IMR-90 (cell line): Measurements from ENCODE around the gene CRNN. TPM values are rescaled to one million over a fixed set of nuclear protein-coding genes. Genes with fewer than 3 reads are reported as not detected.

Source experiments
- ATAC-seq: fragments of 200-7000 bp; cut with Tn5 transposase; 2 replicates; pipeline ENCODE4 v1.9.1; 2020; ENCODE audit warnings: low read depth, mild to moderate bottlenecking, moderate library complexity
- BruUV-seq: library from RNA; stranded (reverse); fragments of 400-500 nt; replicated peaks from 2 replicates; lab custom pipeline; 2021; lab: Mats Ljungman, UMichigan
- CTCF ChIA-PET: fragments of 300-600 bp; formaldehyde crosslinking; extraction: SDS; loops from one replicate; lab custom pipeline; 2021; ENCODE audit warnings: antibody characterized with exemption; lab: Yijun Ruan, JAX
- POLR2A ChIA-PET: fragments of 300-600 bp; sonication (Branson Sonifier 250); formaldehyde crosslinking; loops from one replicate; lab custom pipeline; 2022; ENCODE audit warnings: antibody characterized with exemption; ENCODE audit not compliant: unreplicated experiment; lab: Charles Lee
- DNase-seq: peaks from one replicate; pipeline ENCODE4 v3.0.0; 2013
- H2AFZ ChIP-seq: replicated peaks from 2 replicates; pipeline ENCODE3; 2013; ENCODE audit warnings: low read length, mild to moderate bottlenecking; ENCODE audit not compliant: poor library complexity
- H2AK5ac ChIP-seq: 2 replicates; pipeline ENCODE4 v1.6.1; 2013; ENCODE audit warnings: low read depth, low read length, inconsistent platforms
- H2AK9ac ChIP-seq: replicated peaks from 2 replicates; pipeline ENCODE3; 2013; ENCODE audit warnings: mild to moderate bottlenecking, low read depth, low read length, moderate library complexity; ENCODE audit not compliant: poor library complexity
- H2BK120ac ChIP-seq: 2 replicates; pipeline ENCODE4 v1.6.1; 2013; ENCODE audit warnings: low read depth, low read length, inconsistent platforms
- H2BK15ac ChIP-seq: 3 replicates; pipeline ENCODE4 v1.6.1; 2013; ENCODE audit warnings: low read depth, low read length, inconsistent platforms
- H2BK20ac ChIP-seq: 2 replicates; pipeline ENCODE4 v1.6.1; 2013; ENCODE audit warnings: low read depth, mild to moderate bottlenecking, inconsistent platforms, low read length, moderate library complexity
- H2BK5ac ChIP-seq: 2 replicates; pipeline ENCODE4 v1.6.1; 2013; ENCODE audit warnings: mild to moderate bottlenecking, low read depth, low read length, inconsistent platforms; ENCODE audit not compliant: poor library complexity, severe bottlenecking
- H3K14ac ChIP-seq: replicated peaks from 2 replicates; pipeline ENCODE4 v1.6.1; 2013; ENCODE audit warnings: low read depth, low read length, inconsistent platforms
- H3K18ac ChIP-seq: 2 replicates; pipeline ENCODE4 v1.6.1; 2013; ENCODE audit warnings: low read depth, low read length, control low read depth
- H3K23ac ChIP-seq: 2 replicates; pipeline ENCODE4 v1.6.1; 2013; ENCODE audit warnings: low read depth, low read length, inconsistent platforms
- H3K27ac ChIP-seq: 2 replicates; pipeline ENCODE4 v1.5.1; 2013; ENCODE audit warnings: mild to moderate bottlenecking, control low read depth, low read length; ENCODE audit not compliant: insufficient read depth
- H3K27me3 ChIP-seq: 2 replicates; pipeline ENCODE4 v1.6.1; 2013; ENCODE audit warnings: low read length; ENCODE audit not compliant: control insufficient read depth, insufficient read depth
- H3K36me3 ChIP-seq: 2 replicates; pipeline ENCODE4 v1.6.1; 2013; ENCODE audit warnings: low read length, mixed read lengths; ENCODE audit not compliant: control insufficient read depth, insufficient read depth
- H3K4ac ChIP-seq: 2 replicates; pipeline ENCODE4 v1.6.1; 2013; ENCODE audit warnings: low read depth, low read length, inconsistent platforms
- H3K4me1 ChIP-seq: 2 replicates; pipeline ENCODE4 v1.6.1; 2013; ENCODE audit warnings: low read length, mixed read lengths; ENCODE audit not compliant: control insufficient read depth, insufficient read depth
- H3K4me2 ChIP-seq: 2 replicates; pipeline ENCODE4 v1.6.1; 2013; ENCODE audit warnings: low read depth, mild to moderate bottlenecking, control low read depth, low read length, moderate library complexity
- H3K4me3 ChIP-seq: 2 replicates; pipeline ENCODE4 v1.5.1; 2013; ENCODE audit warnings: low read depth, mild to moderate bottlenecking, control low read depth, low read length, moderate library complexity; ENCODE audit not compliant: insufficient read depth
- H3K56ac ChIP-seq: 2 replicates; pipeline ENCODE4 v1.6.1; 2013; ENCODE audit warnings: low read length, inconsistent platforms; ENCODE audit not compliant: insufficient read depth; ENCODE audit errors: extremely low read depth
- H3K79me1 ChIP-seq, 2 experiments: 2 replicates each; pipeline ENCODE4 v1.6.1; 2013; ENCODE audit warnings: low read length in 2 of 2, inconsistent platforms in 1 of 2, low read depth in 1 of 2
- H3K9ac ChIP-seq: 2 replicates; pipeline ENCODE4 v1.6.1; 2013; ENCODE audit warnings: low read depth, low read length, control low read depth
- H3K9me1 ChIP-seq: 2 replicates; pipeline ENCODE4 v1.6.1; 2013; ENCODE audit warnings: low read length, inconsistent platforms; ENCODE audit not compliant: insufficient read depth
- H3K9me3 ChIP-seq: 2 replicates; pipeline ENCODE4 v1.6.1; 2013; ENCODE audit warnings: low read length; ENCODE audit not compliant: control insufficient read depth, insufficient read depth
- H4K20me1 ChIP-seq: 2 replicates; pipeline ENCODE4 v1.6.1; 2013; ENCODE audit warnings: low read length, inconsistent platforms; ENCODE audit not compliant: insufficient read depth
- H4K5ac ChIP-seq: 2 replicates; pipeline ENCODE4 v1.6.1; 2013; ENCODE audit warnings: mild to moderate bottlenecking, low read depth, low read length, control low read depth
- H4K8ac ChIP-seq, 2 experiments: 2 replicates each; pipeline ENCODE4 v1.6.1; 2013; ENCODE audit warnings: low read depth in 2 of 2, low read length in 2 of 2, control low read depth in 1 of 2, inconsistent platforms in 1 of 2
- H4K91ac ChIP-seq: 2 replicates; pipeline ENCODE4 v1.6.1; 2013; ENCODE audit warnings: low read depth, low read length, inconsistent platforms; ENCODE audit not compliant: insufficient read depth
- BHLHE40 ChIP-seq: fragments of 150-350 bp; IDR thresholded peaks from 2 replicates; pipeline ENCODE4 v1.6.1; 2016; ENCODE audit warnings: mild to moderate bottlenecking, low read depth, low read length
- CEBPB ChIP-seq: IDR thresholded peaks from 2 replicates; pipeline ENCODE4 v1.6.1; 2012; ENCODE audit warnings: low read depth, low read length, improper control_type of control experiment
- CHD1 ChIP-seq: IDR thresholded peaks from 2 replicates; pipeline ENCODE4 v1.6.1; 2012; ENCODE audit warnings: low read depth, low read length, improper control_type of control experiment
- FOS ChIP-seq: fragments of 150-350 bp; IDR thresholded peaks from 2 replicates; pipeline ENCODE4 v1.6.1; 2016; ENCODE audit warnings: low read depth, low read length
- MAZ ChIP-seq: IDR thresholded peaks from 2 replicates; pipeline ENCODE4 v1.6.1; 2012; ENCODE audit warnings: low read depth, mild to moderate bottlenecking, low read length, improper control_type of control experiment, moderate library complexity, borderline replicate concordance
- MXI1 ChIP-seq: IDR thresholded peaks from 2 replicates; pipeline ENCODE4 v1.6.1; 2012; ENCODE audit warnings: low read depth, mild to moderate bottlenecking, low read length, moderate library complexity, borderline replicate concordance
- POLR2A ChIP-seq: IDR thresholded peaks from 2 replicates; pipeline ENCODE4 v1.6.1; 2012; ENCODE audit warnings: mild to moderate bottlenecking, low read depth, low read length
- RAD21 ChIP-seq: IDR thresholded peaks from 2 replicates; pipeline ENCODE4 v1.6.1; 2012; ENCODE audit warnings: low read length, improper control_type of control experiment
- RCOR1 ChIP-seq: IDR thresholded peaks from 2 replicates; pipeline ENCODE4 v1.6.1; 2012; ENCODE audit warnings: mild to moderate bottlenecking, low read length, improper control_type of control experiment; ENCODE audit not compliant: insufficient replicate concordance
- RFX5 ChIP-seq: IDR thresholded peaks from 2 replicates; pipeline ENCODE4 v1.8.0; 2012; ENCODE audit warnings: low read depth, mild to moderate bottlenecking, low read length, moderate library complexity
- WGBS, 2 experiments: methylation state at CpG; one replicate each; pipeline versions ENCODE4 v1.1.5 to v1.1.7; 2013; ENCODE audit warnings: missing lambda C conversion rate in 2 of 2; ENCODE audit not compliant: insufficient read length in 1 of 2; ENCODE audit errors: extremely low coverage in 2 of 2; 5-methylcytosine and 5-hydroxymethylcytosine counted together
- dilution Hi-C: fragments of 300-500 bp; cut with HindIII; formaldehyde crosslinking; loops from one replicate; pipeline ENCODE4 v1.14.3; 2018; ENCODE audit warnings: low sequenced_read_pairs; ENCODE audit not compliant: unreplicated experiment
- in situ Hi-C: fragments of 300-500 bp; cut with MboI; formaldehyde crosslinking; loops from 3 replicates; pipeline ENCODE4 v1.14.3; 2019; ENCODE audit warnings: low sequenced_read_pairs, inconsistent platforms, mixed read lengths
- intact Hi-C: fragments of 100-400 bp; cut with micrococcal nuclease; formaldehyde crosslinking; loops from 2 replicates; pipeline ENCODE4 v1.10.0; 2022
- polyA plus RNA-seq, 3 experiments: library from polyadenylated mRNA; depleted of rRNA; stranded (reverse); fragments of >200 nt; gene quantifications; 2 replicates each; pipeline ENCODE4 v1.2.3, GENCODE V29; 2012; ENCODE audit warnings: low replicate concordance in 1 of 3
- total RNA-seq: library from RNA; depleted of rRNA; stranded (reverse); fragments of >200 nt; gene quantifications from 2 replicates; pipeline ENCODE4 v1.2.3, GENCODE V29; 2012
- TF ChIP-seq, protein P1 (sequence below): fragments of 150-350 bp; IDR thresholded peaks from 2 replicates; pipeline ENCODE4 v1.6.1; 2016; ENCODE audit warnings: low read depth, mild to moderate bottlenecking, low read length, moderate library complexity, borderline replicate concordance
- TF ChIP-seq, protein P2 (sequence below): conservative IDR thresholded peaks from 2 replicates; pipeline ENCODE4 v1.5.1; 2012; ENCODE audit warnings: mild to moderate bottlenecking, low read depth, low read length, improper control_type of control experiment
- TF ChIP-seq, protein P3 (sequence below): fragments of 150-350 bp; IDR thresholded peaks from 2 replicates; pipeline ENCODE4 v1.6.1; 2017; ENCODE audit warnings: mild to moderate bottlenecking, antibody characterized with exemption, low read length, low read depth

Gene CRNN
- total and polyA plus RNA-seq, 2 of the 4 experiments (the other 2 are of a cell fraction): not detected

DNA sequence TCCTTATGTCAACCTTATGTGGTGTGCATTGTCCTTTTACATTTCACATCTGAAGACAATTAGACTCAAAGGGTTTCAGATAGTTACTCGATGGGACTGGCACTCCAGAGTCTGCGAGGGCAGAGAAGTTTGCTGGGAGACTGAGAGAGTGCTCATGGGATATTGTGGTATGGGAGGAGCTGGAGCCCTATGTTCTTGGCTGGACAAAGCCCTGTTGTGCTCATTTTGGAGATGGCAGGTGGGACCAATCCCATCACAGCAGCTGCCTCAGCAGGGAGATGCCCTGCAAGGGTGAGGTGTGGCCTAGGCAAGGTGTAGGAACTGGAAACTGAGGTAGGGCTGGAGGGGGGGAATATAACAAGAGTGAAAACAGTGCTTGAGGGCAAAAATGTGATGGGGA is 43.5 kb upstream of the CRNN start:
- ChIA-PET CTCF (interaction anchor here (0.7 to 1.8 kb wide), 6 partner anchors 10 to 115 kb away, joined by 3 to 10 read pairs (median 5); no protein-coding TSS in a partner anchor), POLR2A (no interaction called here)
- no TSS peak for BruUV-seq

More for the DNA sequence above, 43.5 kb upstream of the CRNN start:
- no peak for TF ChIP-seq CHD1
- TF ChIP-seq RCOR1: no peak
- TF ChIP-seq, protein P1, sequence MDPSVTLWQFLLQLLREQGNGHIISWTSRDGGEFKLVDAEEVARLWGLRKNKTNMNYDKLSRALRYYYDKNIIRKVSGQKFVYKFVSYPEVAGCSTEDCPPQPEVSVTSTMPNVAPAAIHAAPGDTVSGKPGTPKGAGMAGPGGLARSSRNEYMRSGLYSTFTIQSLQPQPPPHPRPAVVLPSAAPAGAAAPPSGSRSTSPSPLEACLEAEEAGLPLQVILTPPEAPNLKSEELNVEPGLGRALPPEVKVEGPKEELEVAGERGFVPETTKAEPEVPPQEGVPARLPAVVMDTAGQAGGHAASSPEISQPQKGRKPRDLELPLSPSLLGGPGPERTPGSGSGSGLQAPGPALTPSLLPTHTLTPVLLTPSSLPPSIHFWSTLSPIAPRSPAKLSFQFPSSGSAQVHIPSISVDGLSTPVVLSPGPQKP: no peak
- TF ChIP-seq, protein P2, sequence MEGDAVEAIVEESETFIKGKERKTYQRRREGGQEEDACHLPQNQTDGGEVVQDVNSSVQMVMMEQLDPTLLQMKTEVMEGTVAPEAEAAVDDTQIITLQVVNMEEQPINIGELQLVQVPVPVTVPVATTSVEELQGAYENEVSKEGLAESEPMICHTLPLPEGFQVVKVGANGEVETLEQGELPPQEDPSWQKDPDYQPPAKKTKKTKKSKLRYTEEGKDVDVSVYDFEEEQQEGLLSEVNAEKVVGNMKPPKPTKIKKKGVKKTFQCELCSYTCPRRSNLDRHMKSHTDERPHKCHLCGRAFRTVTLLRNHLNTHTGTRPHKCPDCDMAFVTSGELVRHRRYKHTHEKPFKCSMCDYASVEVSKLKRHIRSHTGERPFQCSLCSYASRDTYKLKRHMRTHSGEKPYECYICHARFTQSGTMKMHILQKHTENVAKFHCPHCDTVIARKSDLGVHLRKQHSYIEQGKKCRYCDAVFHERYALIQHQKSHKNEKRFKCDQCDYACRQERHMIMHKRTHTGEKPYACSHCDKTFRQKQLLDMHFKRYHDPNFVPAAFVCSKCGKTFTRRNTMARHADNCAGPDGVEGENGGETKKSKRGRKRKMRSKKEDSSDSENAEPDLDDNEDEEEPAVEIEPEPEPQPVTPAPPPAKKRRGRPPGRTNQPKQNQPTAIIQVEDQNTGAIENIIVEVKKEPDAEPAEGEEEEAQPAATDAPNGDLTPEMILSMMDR: no peak
- no peak for TF ChIP-seq MAZ
- TF ChIP-seq, protein P3, sequence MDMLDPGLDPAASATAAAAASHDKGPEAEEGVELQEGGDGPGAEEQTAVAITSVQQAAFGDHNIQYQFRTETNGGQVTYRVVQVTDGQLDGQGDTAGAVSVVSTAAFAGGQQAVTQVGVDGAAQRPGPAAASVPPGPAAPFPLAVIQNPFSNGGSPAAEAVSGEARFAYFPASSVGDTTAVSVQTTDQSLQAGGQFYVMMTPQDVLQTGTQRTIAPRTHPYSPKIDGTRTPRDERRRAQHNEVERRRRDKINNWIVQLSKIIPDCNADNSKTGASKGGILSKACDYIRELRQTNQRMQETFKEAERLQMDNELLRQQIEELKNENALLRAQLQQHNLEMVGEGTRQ: no peak
- no peak for TF ChIP-seq RFX5
- no peak for TF ChIP-seq BHLHE40
- no peak for TF ChIP-seq MXI1
- no peak for TF ChIP-seq CEBPB
- TF ChIP-seq RAD21: no peak
- TF ChIP-seq POLR2A: no peak
- no peak for TF ChIP-seq FOS
- no peak overlapping the region for H3K18ac ChIP-seq
- no peaks in the 10 kb centered on the region for H3K9me3 ChIP-seq
- no peak overlapping the region for H3K4ac ChIP-seq
- H3K4me1 ChIP-seq: no peaks in the 10 kb centered on the region
- H3K14ac ChIP-seq: no peak overlapping the region
- H4K8ac ChIP-seq: no peak overlapping the region
- no peak overlapping the region for H2BK15ac ChIP-seq
- no peaks in the 10 kb centered on the region for H3K79me1 ChIP-seq
- no peaks in the 10 kb centered on the region for H3K36me3 ChIP-seq
- peak overlapping the region; percentile 55 for H2AK9ac ChIP-seq
- H3K9ac ChIP-seq: no peak overlapping the region
- no peak for DNase-seq
- H3K27me3 ChIP-seq: no peaks in the 10 kb centered on the region
- no peaks in the 10 kb centered on the region for H4K20me1 ChIP-seq
- in situ Hi-C loops (no loop called here), intact Hi-C loops (loop anchor here (5.0 kb wide), 1 partner anchor 110 kb away; no protein-coding TSS in a partner anchor), dilution Hi-C loops (no loop called here)
- H3K27ac ChIP-seq: no peak overlapping the region
- no peak for ATAC-seq
- no peak overlapping the region for H3K23ac ChIP-seq
- H2BK5ac ChIP-seq: no peak overlapping the region
- H4K5ac ChIP-seq: no peak overlapping the region
- no peak overlapping the region for H3K56ac ChIP-seq
- no peak overlapping the region for H4K91ac ChIP-seq
- H2BK120ac ChIP-seq: no peak overlapping the region
- H2BK20ac ChIP-seq: no peak overlapping the region
- no peaks in the 10 kb centered on the region for H3K9me1 ChIP-seq
- H2AK5ac ChIP-seq: no peak overlapping the region
- H3K4me3 ChIP-seq: no peak overlapping the region
- no CpG with 5 or more reads among the region's 2 CpGs for WGBS, 2 experiments
- no peak overlapping the region for H2AFZ ChIP-seq
- H3K4me2 ChIP-seq: no peak overlapping the region
